Myocyte (in vitro differentiated cells): ENCODE results near the gene CEP57. TPM values are rescaled to one million over a fixed set of nuclear protein-coding genes. Genes with fewer than 3 reads are reported as not detected.
"Not testable (repeated sequence)": the region's sequence is repeated elsewhere in the genome, so short reads cannot be mapped to it uniquely, and the experiment has no call there.

ENCODE experiments used
- DNase-seq: peaks from one replicate; pipeline ENCODE4 v3.0.0-alpha.2; 2012; ENCODE audit warnings: low read depth
- total RNA-seq: library from RNA; depleted of rRNA; stranded (reverse); fragments of >200 nt; gene quantifications from 2 replicates; pipeline ENCODE4 v1.2.3, GENCODE V29; 2014

CEP57 gene
- total RNA-seq, 1 donor from 2014 or later, result 37.8 TPM

DNA sequence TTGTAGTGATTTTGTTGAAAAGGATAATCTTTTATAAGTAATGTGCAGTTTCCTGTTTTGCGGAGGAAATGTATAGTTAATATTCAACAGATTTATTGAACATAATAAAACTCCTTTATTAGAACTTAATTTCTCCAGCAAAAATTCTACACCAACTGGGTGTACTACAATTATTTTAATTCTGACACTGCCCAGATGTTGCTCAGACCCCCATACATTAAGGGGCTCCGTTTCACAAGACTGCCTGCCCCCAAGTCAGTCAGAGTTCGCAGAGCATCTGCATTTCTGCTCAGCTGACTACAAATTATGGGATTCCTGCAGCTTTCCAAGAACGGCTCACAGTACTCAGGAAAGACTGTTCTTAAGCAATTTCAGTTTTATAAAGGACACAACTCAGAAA is 6.2 kb downstream of the CEP57 start:
- no peak for DNase-seq

GRCh38 chr11:95799546-95799945 is 9.2 kb downstream of the CEP57 start:
- no peak for DNase-seq

GRCh38 chr11:95800438-95800837 is 10.1 kb downstream of the CEP57 start:
- no peak for DNase-seq

DNA sequence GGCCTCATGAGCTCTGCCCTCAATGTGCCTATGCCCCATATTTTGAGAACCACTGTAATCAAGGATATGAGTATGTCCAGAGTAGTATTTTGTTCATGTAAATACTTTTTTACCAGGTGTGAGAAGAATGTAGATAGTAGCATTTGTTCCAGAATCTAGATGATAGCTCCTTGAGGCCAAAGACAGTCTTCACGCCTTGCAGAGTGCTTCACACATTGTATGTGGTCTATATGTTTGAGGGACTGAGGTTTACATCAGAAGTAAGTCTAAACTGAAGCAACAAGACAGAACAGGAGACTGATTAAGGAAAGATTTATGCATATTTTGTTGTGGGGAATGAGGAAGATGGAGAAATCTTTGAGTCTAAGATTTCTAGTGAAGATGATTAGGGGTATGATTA is 12.5 kb downstream of the CEP57 start:
- DNase-seq, result no peak

GRCh38 chr11:95803973-95804372 is 13.7 kb downstream of the CEP57 start:
- DNase-seq, result no peak

DNA sequence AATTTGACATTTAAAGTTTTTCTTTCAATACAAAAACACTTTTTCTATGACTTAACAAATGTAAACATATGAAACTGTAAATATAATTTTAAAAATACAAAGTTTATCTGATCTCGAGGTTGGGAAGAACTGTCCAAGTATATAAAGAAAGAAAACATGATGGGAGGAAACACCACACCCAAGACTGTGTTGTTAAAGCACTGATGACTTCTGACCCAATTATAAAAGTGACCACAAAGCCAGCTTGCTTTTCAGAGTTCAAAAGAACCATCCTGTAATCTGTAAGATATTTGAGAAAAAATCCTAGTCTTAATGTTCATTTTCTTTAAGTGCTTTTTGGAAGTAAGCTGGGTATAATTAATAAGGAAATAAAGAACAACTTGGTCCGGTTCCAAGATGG is 15.6 kb downstream of the CEP57 start:
- DNase-seq, result no peak

GRCh38 chr11:95806464-95806863 is 16.2 kb downstream of the CEP57 start:
- DNase-seq, result not testable (repeated sequence)

DNA sequence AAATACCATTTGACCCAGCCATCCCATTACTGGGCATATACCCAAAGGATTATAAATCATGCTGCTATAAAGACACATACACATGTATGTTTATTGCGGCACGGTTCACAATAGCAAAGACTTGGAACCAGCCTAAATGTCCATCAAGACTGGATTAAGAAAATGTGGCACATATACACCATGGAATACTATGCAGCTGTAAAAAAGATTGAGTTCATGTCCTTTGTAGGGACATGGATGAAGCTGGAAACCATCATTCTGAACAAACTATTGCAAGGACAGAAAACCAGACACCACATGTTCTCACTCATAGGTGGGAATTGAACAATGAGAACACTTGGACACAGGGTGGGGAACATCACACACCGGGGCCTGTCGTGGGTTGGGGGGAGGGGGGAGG is 20.8 kb downstream of the CEP57 start:
- not testable (repeated sequence) for DNase-seq

DNA sequence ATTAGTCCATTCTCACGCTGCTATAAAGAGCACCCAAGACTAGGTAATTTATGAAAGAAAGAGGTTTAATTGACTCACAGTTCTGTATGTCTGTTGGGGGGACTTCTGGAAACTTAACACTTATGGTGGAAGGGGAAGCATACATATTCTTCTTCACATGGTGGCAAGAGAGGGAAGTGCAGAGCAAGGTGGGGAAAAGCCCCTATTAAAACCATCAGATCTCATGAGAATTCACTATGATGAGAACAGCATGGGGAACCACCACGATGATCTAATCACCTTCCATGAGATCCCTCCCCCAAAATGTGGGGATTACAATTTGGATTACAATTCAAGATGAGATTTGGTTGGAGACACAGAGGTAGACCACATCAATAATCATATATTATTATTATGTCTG is 25.7 kb downstream of the CEP57 start:
- no peak for DNase-seq

GRCh38 chr11:95821640-95822039 is 31.3 kb downstream of the CEP57 start:
- peak; percentile 21 for DNase-seq

- no peak for DNase-seq
These were observed 37.4 kb downstream of the CEP57 start for GRCh38 chr11:95827696-95828095.

DNA sequence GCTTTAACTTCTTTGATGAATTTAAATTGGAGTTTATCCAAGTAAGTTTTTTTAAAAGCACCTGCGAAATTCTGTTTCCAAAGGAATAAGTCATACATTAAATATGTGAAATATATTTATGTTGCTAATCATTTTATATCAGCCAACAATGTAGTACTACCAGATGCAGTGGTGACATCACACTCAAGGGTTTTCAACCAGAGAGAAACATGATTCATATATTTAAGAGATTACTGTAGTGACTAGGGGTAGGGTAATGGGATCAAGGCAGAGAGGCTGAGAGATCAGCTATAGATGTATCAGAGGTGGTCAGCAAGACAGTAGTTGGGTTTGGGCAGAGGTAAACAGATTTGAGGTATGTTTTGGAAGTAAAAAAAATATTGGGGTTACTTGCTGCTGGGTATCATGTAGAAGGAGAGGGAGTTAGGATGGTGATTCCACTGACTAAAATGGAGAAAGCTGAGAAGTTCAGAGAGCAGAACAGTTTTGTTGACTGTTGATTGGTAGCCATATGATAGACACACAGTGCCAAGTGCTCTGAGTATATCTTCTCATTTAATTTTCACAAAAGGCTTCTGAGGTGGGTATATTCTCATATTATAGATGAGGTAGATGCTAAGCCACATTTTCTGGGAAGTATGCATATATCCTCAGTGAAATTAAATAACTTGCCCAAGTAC is 39.4 kb downstream of the CEP57 start:
- DNase-seq, result no peak

DNA sequence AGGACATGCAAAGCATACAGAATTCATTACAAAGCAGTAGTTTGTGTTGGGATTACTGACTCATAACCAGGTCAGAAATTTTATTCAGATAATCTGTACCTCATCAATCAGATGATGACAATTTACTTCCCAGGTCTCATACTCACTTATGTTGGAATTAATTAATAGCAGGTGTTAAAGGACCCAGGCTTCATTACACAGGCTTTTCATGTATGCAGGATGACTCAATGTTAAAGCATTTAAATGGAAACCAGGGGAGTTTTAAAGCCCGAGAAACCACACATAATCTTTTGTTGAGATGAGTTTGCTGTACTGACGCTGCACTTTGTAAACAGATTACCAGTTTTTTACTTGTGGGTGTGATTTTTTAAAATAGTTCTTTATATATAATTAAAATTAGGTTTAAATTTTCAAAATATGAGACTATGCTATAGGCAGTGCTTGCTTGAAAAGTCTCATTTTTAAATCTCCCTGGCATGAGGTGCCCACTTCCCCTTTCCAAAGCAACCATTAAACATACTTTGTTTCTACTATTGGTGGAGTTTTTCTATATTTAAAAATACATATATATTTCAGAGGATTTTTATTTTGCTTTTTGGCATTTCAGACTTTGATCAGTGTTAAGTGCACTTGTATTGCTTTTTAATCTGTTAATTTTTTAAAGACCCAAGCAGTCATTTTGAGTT is 41.0 kb downstream of the CEP57 start:
- DNase-seq, result peak; percentile 68

DNA sequence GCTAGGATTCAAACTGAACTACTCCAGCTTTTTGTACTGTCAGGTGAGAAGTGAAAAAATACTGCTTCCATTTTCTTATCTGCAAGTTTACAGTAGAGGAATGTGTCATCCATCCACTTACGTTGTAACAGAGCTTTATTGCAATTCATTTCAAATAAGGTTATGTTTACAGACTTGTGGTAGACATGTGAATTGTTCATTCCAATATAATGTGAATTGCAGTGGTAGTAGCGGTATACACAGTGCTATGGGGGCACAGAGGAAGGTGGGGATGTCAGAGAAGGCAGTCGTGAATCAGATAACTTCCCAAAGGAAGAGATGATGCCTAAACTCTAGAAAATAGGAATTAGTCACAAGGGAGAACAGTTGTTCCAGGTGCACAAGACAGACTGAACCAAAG is 42.5 kb downstream of the CEP57 start:
- no peak for DNase-seq

- DNase-seq, result no peak
These were observed 43.1 kb downstream of the CEP57 start for GRCh38 chr11:95833378-95833777.

GRCh38 chr11:95835351-95835750 is 45.1 kb downstream of the CEP57 start:
- DNase-seq, result peak; percentile 89

DNA sequence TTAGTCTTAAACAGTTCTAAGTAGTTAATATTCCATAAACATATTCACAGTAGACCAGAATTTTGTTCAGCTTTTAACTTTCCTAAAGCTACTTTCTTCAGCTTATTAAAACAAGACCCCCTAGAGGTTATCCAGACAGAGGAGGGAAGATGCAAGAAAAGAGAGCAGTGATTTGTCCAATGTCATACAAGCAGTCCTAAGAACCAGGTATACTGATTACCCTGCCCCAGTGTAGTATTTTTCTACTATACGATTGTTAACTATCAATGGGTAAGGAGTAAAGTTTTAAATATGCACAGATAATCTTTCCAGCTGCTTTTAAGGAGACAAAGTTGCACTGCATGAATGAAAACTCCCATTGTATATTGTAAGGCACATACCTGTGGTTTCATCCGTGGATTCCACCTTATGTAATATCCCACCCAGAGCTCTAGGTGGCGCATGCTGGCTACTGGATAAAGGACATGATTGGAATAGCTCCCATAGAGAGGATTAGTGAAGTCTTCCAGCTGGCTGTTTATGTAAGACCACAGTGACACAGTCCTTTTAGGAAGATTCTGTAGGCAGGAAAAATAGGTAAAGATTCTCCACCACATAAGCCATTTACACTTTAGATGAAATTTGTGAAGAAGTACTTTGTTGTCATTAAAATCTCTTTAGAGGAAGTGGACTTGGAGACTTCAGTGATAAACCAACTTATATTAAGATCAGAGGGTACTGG is 45.6 kb downstream of the CEP57 start:
- peak; percentile 92 for DNase-seq

GRCh38 chr11:95845167-95845566 is 54.9 kb downstream of the CEP57 start:
- no peak for DNase-seq

GRCh38 chr11:95849087-95849825 is 59.0 kb downstream of the CEP57 start:
- peak; percentile 77 for DNase-seq

GRCh38 chr11:95850137-95850536 is 59.8 kb downstream of the CEP57 start:
- DNase-seq, result no peak

- DNase-seq, result no peak
These were observed 62.8 kb downstream of the CEP57 start for GRCh38 chr11:95853138-95853537.

DNA sequence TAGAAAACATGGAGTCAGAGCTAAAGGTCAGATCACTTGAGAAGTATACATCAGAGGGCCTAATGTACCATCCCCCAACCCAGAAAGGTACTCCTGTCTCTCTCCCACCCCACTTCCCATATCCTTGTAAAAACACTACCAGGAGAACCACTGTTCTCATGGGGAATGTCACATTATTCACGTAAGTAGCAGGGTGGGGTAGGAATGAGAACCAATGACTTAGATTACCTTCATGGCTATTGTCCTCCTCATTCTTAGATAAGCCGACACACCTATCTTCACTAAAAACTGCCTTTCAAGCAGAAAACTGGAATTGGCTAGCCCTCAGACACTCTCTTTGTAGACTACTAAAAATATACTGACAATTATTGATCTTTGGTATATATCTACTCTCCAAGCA is 63.6 kb downstream of the CEP57 start:
- DNase-seq, result no peak
